Inferior parietal cortex (tissue), 1 donor: ENCODE measurements around the gene COASY.

Source experiments
- DNase-seq: peaks from one replicate; pipeline ENCODE4 v3.0.0-alpha.2; 2016; ENCODE audit errors: extremely low spot score

COASY gene

GRCh38 chr17:42613699-42614295 is 51.8 kb downstream of the COASY start:
- DNase-seq: no peak
